Panc1 (cell line): ENCODE results near the gene POLG2. TPM values are rescaled to one million over a fixed set of nuclear protein-coding genes. Genes with fewer than 3 reads are reported as not detected.

ENCODE experiments used
- ATAC-seq: fragments of 200-7000 bp; cut with Tn5 transposase; 2 replicates; pipeline ENCODE4 v1.9.1; 2020; ENCODE audit warnings: mild to moderate bottlenecking, moderate library complexity
- BruUV-seq: library from RNA; stranded (reverse); fragments of 400-500 nt; replicated peaks from 2 replicates; lab custom pipeline; 2021; lab: Mats Ljungman, UMichigan
- CTCF ChIA-PET: fragments of 300-600 bp; sonication (Branson Sonifier 250); formaldehyde crosslinking; loops from one replicate; lab custom pipeline; 2022; ENCODE audit warnings: antibody characterized with exemption; lab: Charles Lee
- POLR2A ChIA-PET: fragments of 300-600 bp; sonication (Branson Sonifier 250); formaldehyde crosslinking; loops from one replicate; lab custom pipeline; 2022; ENCODE audit warnings: antibody characterized with exemption; lab: Charles Lee
- DNase-seq: peaks from one replicate; pipeline ENCODE4 v3.0.0-alpha.2; 2010; ENCODE audit warnings: low read depth, low spot score
- H3K27ac ChIP-seq: 2 replicates; pipeline ENCODE4 v1.5.1; 2011; ENCODE audit warnings: mild to moderate bottlenecking, low read length, inconsistent platforms
- H3K27me3 ChIP-seq: fragments of 200-500 bp; sonication (Bioruptor generic); 2 replicates; pipeline ENCODE4 v1.6.0; 2014; ENCODE audit warnings: low read length, inconsistent platforms; ENCODE audit not compliant: control insufficient read depth, insufficient read depth
- H3K36me3 ChIP-seq: fragments of 200-500 bp; sonication (Bioruptor generic); 2 replicates; pipeline ENCODE4 v1.5.1; 2014; ENCODE audit warnings: inconsistent platforms, mild to moderate bottlenecking, low read length, moderate library complexity; ENCODE audit not compliant: control insufficient read depth, insufficient read depth
- H3K4me1 ChIP-seq: 2 replicates; pipeline ENCODE4 v1.5.1; 2011; ENCODE audit warnings: inconsistent platforms, mild to moderate bottlenecking, low read length, moderate library complexity; ENCODE audit not compliant: control insufficient read depth, insufficient read depth
- H3K4me3 ChIP-seq, 2 experiments: 2 replicates each; pipeline ENCODE4 v1.5.1; 2011 to 2012; ENCODE audit warnings: low read depth in 2 of 2, low read length in 2 of 2, mild to moderate bottlenecking in 2 of 2, inconsistent platforms in 1 of 2, moderate library complexity in 1 of 2
- H3K9me3 ChIP-seq: fragments of 200-500 bp; sonication (Bioruptor generic); 2 replicates; pipeline ENCODE4 v1.5.1; 2014; ENCODE audit warnings: low read depth, mild to moderate bottlenecking, inconsistent platforms, low read length, moderate library complexity; ENCODE audit not compliant: control insufficient read depth, insufficient read depth
- POLR2AphosphoS5 ChIP-seq: IDR thresholded peaks from 2 replicates; pipeline ENCODE4 v1.6.1; 2012; ENCODE audit warnings: mild to moderate bottlenecking, low read depth, low read length, moderate library complexity
- SIN3A ChIP-seq: IDR thresholded peaks from 2 replicates; pipeline ENCODE4 v1.6.1; 2012; ENCODE audit warnings: low read depth, mild to moderate bottlenecking, low read length, moderate library complexity, borderline replicate concordance; ENCODE audit not compliant: insufficient read depth
- in situ Hi-C: cut with HindIII; loops from 2 replicates; pipeline ENCODE4 v1.10.0; 2016; ENCODE audit warnings: low sequenced_read_pairs, low pct_unique_long_range_greater_than_20kb
- intact Hi-C: fragments of 100-400 bp; cut with micrococcal nuclease; formaldehyde crosslinking; loops from one replicate; pipeline ENCODE4 v1.10.0; 2022; ENCODE audit not compliant: unreplicated experiment
- total RNA-seq: library from RNA; stranded (reverse); gene quantifications from one replicate; pipeline ENCODE4 v1.2.1, GENCODE V29; 2021; ENCODE audit not compliant: unreplicated experiment
- TF ChIP-seq, protein P1 (sequence below): fragments of 450-650 bp; IDR thresholded peaks from 2 replicates; pipeline ENCODE4 v1.5.1; 2017; ENCODE audit warnings: mild to moderate bottlenecking

Gene POLG2
- total RNA-seq, 1 experiment from 2014 or later: 19.6 TPM

DNA sequence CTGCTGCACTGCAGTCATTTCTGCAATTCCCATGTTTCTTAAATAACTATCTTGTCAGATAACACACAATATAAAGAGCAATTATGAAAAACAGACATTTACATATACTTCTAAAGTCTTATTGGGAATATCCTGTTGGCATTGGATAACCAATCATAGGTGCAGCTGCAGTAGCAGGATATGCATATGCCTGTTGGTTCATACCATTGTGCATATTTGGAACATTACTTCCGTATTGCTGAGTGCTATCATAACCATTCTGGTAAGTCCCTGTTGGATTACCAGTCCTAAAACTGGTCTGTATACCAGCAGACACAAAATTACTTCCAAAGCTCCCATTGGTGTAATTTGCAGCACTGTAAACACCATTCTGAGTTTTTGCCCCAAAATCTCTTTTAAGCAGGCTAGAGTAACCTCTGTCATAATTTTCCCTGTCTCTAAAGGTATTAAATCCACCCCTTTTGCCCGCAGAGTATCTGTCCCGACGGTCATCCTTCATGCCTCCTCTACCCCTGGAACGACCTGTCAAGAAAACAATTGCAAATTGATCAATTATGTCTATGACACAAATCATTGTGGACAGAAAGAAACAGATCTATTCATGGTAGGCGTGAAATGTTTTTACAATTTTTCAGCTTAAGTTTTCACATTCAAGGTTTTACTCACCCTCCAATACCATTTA lies 3.1 kb upstream of the POLG2 start:
- no peaks in the 10 kb centered on the region for H3K27me3 ChIP-seq
- DNase-seq (no peak), ATAC-seq (no peak)
- peaks cover 51% of the 10 kb centered on the region for H3K4me1 ChIP-seq
- no peak overlapping the region for H3K27ac ChIP-seq
- no peak overlapping the region for H3K4me3 ChIP-seq
- CTCF ChIA-PET: no interaction called here
- H3K36me3 ChIP-seq: peaks cover 68% of the 10 kb centered on the region
- intact Hi-C loops: no loop called here
- TSS peak; percentile 10 for BruUV-seq
- TF ChIP-seq, protein P1, sequence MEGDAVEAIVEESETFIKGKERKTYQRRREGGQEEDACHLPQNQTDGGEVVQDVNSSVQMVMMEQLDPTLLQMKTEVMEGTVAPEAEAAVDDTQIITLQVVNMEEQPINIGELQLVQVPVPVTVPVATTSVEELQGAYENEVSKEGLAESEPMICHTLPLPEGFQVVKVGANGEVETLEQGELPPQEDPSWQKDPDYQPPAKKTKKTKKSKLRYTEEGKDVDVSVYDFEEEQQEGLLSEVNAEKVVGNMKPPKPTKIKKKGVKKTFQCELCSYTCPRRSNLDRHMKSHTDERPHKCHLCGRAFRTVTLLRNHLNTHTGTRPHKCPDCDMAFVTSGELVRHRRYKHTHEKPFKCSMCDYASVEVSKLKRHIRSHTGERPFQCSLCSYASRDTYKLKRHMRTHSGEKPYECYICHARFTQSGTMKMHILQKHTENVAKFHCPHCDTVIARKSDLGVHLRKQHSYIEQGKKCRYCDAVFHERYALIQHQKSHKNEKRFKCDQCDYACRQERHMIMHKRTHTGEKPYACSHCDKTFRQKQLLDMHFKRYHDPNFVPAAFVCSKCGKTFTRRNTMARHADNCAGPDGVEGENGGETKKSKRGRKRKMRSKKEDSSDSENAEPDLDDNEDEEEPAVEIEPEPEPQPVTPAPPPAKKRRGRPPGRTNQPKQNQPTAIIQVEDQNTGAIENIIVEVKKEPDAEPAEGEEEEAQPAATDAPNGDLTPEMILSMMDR: no peak
- peak; percentile 38; the same call in 1 of the 2 replicates for TF ChIP-seq POLR2AphosphoS5
- H3K9me3 ChIP-seq: no peaks in the 10 kb centered on the region
- POLR2A ChIA-PET: interaction anchor here (1.0 kb wide), 1 partner anchor 80 kb away, joined by 11 read pairs; no protein-coding TSS in a partner anchor
- in situ Hi-C loops: no loop called here

DNA sequence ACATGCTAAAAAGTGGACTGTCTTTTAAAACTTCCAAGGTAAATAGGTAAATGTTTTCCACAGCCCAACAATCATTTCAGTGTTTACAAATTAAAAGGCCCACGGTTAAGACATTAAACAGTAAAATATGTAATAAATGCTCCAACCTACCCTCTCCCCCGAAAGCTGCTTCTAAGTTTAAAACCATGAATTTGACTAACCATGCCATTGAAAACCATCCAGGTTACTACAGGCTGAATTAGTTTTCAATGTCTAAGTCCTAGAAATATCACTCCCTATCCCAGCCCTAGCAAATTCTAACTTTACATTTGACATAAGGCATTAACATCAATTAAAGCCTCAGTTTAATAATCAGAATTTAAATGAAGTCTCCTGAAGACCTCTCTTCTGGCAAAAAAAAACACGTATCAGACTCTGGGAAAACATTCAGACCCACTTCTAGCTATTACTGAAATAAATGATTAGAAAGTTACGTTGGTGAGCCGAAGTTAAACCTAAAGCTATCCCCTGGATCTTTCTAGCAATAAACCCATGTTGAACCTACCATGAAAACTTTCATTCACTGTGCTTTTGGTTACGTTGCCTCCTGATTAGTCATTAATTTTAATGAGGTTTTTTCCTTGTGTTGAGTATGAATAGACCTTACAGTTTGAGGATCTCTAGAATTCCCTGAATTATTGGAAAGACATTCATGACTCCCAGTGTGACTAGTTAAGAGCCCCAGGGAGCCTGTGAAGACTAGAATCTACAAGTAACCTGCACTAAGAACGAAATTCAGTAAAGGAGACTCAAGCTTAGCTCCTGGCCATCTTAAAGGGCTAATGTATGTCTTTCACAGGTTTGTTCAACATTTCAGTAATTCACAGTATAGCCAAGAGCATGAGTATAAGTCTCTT lies 1.7 kb upstream of the POLG2 start:
- TF ChIP-seq SIN3A (no peak), POLR2AphosphoS5 (0 out of 2 replicates have a peak, but pooled peaks have one; percentile 43)
- H3K4me3 ChIP-seq: no peak overlapping the region
- in situ Hi-C loops: no loop called here

DNA sequence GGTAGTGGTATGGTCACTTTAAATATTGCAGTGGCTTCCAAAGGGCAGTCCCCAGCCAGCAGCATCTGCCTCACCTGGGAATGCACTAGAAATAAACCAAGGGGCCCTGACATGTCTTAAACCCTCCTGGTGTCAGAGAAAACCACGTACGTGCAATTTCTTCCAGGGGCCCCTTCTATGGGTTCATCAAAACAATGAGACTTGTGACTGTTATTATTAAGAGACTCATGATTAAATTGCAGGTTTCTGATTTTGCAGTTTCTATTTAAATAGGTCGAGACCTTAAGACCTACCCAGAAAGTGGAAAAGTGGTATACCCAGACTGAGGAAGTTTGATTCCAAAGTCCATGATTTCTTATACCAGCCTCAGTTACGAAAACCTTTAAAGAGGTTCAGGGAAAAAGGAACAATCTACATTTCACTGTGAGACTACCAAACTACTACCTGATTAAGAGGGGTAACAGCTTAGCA lies 746 bp upstream of the POLG2 start:
- ChIA-PET CTCF (no interaction called here), POLR2A (interaction anchor here (0.6 to 0.9 kb wide), 4 partner anchors 9 to 115 kb away, joined by 3 to 6 read pairs (median 5); partner anchors contain the start of gene CEP95)
- no peak for DNase-seq
- Histone ChIP-seq H3K27me3 (no peaks in the 10 kb centered on the region), H3K27ac (peak overlapping the region; percentile 93), H3K4me1 (peaks cover 39% of the 10 kb centered on the region), H3K36me3 (peaks cover 46% of the 10 kb centered on the region), H3K9me3 (no peaks in the 10 kb centered on the region), H3K4me3 (peak overlapping the region; percentile 90 to 93)
- in situ Hi-C loops: no loop called here
- TF ChIP-seq, protein P1: peak; percentile 21; the same call in 1 of the 2 replicates
- TF ChIP-seq SIN3A: no peak
- intact Hi-C loops: no loop called here
- no TSS peak for BruUV-seq
- ATAC-seq: no peak

More for the DNA sequence above, 1.7 kb upstream of the POLG2 start:
- ChIA-PET CTCF (interaction anchor here (0.6 to 1.0 kb wide), 2 partner anchors 77 to 277 kb away, joined by 3 to 8 read pairs; no protein-coding TSS in a partner anchor), POLR2A (interaction anchor here (0.6 to 1.0 kb wide), 4 partner anchors 70 to 226 kb away, joined by 3 to 11 read pairs (median 4); no protein-coding TSS in a partner anchor)
- peaks cover 56% of the 10 kb centered on the region for H3K36me3 ChIP-seq
- intact Hi-C loops: no loop called here
- H3K9me3 ChIP-seq: no peaks in the 10 kb centered on the region
- peaks cover 47% of the 10 kb centered on the region for H3K4me1 ChIP-seq
- no peaks in the 10 kb centered on the region for H3K27me3 ChIP-seq
- no peak for ATAC-seq
- peak overlapping the region; percentile 93; the same call in 1 of the 2 replicates for H3K27ac ChIP-seq
- no peak for DNase-seq
- no TSS peak for BruUV-seq
